Thyroid gland (tissue), 4 donors: ENCODE data around the gene TOP1. TPM values are rescaled to one million over a fixed set of nuclear protein-coding genes. Genes with fewer than 3 reads are reported as not detected.

ENCODE experiments used
- DNase-seq, 2 donors: peaks; one replicate each; pipeline ENCODE4 v3.0.0-alpha.2; 2019
- H3K27ac ChIP-seq, 3 donors: fragments of 200-600 bp; sonication (generic); 1 replicate in 2 of 3; 2 replicates in 1 of 3; pipeline ENCODE4 v1.5.1; 2016 to 2019; ENCODE audit warnings: mild to moderate bottlenecking in 1 of 3, moderate library complexity in 1 of 3
- H3K27me3 ChIP-seq: fragments of 200-600 bp; sonication (generic); one replicate; pipeline ENCODE4 v1.5.1; 2019
- H3K36me3 ChIP-seq, 2 donors: fragments of 200-600 bp; sonication (generic); one replicate each; pipeline ENCODE4 v1.5.1; 2016 to 2019
- H3K4me1 ChIP-seq, 2 donors: fragments of 200-600 bp; sonication (generic); one replicate each; pipeline ENCODE4 v1.5.1; 2017 to 2019
- H3K4me3 ChIP-seq, 3 donors: fragments of 200-600 bp; sonication (generic); replicated peaks in 1 of 3; 1 replicate in 2 of 3; 2 replicates in 1 of 3; pipeline ENCODE4 v1.5.1; 2016; ENCODE audit warnings: mild to moderate bottlenecking in 1 of 3
- H3K9me3 ChIP-seq: fragments of 200-600 bp; sonication (generic); one replicate; pipeline ENCODE4 v1.5.1; 2017
- POLR2A ChIP-seq, 2 donors: fragments of 450-650 bp; IDR thresholded peaks; one replicate each; pipeline ENCODE4 v1.6.1; 2017; ENCODE audit warnings: antibody characterized with exemption in 2 of 2, mild to moderate bottlenecking in 2 of 2, moderate library complexity in 1 of 2
- WGBS, 2 donors: methylation state at CpG; one replicate each; pipeline ENCODE4 v1.1.5; 2017; 5-methylcytosine and 5-hydroxymethylcytosine counted together
- intact Hi-C: fragments of 100-400 bp; cut with DNase I; formaldehyde crosslinking; loops from one replicate; pipeline ENCODE4 v1.15.1; 2023
- total RNA-seq, 4 donors: library from RNA; depleted of rRNA; stranded (reverse); fragments of >200 nt; gene quantifications; one replicate each; pipeline ENCODE4 v1.2.3, GENCODE V29; 2016
- TF ChIP-seq, protein P1 (sequence below), 6 experiments: fragments of 200-600 bp in 3 of 6; fragments of 450-650 bp in 3 of 6; sonication (generic) in 3 of 6; IDR thresholded peaks; one replicate each; pipeline ENCODE4 v1.5.1; 2016 to 2019; ENCODE audit warnings: antibody characterized with exemption in 6 of 6, mild to moderate bottlenecking in 2 of 6, inconsistent platforms in 1 of 6, moderate library complexity in 1 of 6

Gene TOP1
- total RNA-seq, 4 donors from 2014 or later: 31.3 to 46.3 (median 41.4) TPM

GRCh38 chr20:41140226-41141133 is 111.9 kb downstream of the TOP1 start:
- Histone ChIP-seq H3K4me1 (peaks cover 66 to 74% of the 10 kb centered on the region in 2 donors), H3K4me3 (peak overlapping the region in 1 of 3 donors; percentile 93), H3K9me3 (no peaks in the 10 kb centered on the region), H3K36me3 (no peaks in the 10 kb centered on the region), H3K27me3 (no peaks in the 10 kb centered on the region), H3K27ac (peak overlapping the region; percentile 74 to 98 (median 96))
- WGBS, 2 donors: 53 to 62% methylated on average over 10 of the region's 10 CpGs
- peak; percentile 34 to 38 for DNase-seq
- intact Hi-C loops: loop anchor here (10.0 kb wide), 1 partner anchor 194 kb away; no protein-coding TSS in a partner anchor
- TF ChIP-seq, protein P1, sequence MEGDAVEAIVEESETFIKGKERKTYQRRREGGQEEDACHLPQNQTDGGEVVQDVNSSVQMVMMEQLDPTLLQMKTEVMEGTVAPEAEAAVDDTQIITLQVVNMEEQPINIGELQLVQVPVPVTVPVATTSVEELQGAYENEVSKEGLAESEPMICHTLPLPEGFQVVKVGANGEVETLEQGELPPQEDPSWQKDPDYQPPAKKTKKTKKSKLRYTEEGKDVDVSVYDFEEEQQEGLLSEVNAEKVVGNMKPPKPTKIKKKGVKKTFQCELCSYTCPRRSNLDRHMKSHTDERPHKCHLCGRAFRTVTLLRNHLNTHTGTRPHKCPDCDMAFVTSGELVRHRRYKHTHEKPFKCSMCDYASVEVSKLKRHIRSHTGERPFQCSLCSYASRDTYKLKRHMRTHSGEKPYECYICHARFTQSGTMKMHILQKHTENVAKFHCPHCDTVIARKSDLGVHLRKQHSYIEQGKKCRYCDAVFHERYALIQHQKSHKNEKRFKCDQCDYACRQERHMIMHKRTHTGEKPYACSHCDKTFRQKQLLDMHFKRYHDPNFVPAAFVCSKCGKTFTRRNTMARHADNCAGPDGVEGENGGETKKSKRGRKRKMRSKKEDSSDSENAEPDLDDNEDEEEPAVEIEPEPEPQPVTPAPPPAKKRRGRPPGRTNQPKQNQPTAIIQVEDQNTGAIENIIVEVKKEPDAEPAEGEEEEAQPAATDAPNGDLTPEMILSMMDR (IDR thresholded peaks at IDR 0.05): no peak
- TF ChIP-seq POLR2A (IDR thresholded peaks at IDR 0.05): no peak

DNA sequence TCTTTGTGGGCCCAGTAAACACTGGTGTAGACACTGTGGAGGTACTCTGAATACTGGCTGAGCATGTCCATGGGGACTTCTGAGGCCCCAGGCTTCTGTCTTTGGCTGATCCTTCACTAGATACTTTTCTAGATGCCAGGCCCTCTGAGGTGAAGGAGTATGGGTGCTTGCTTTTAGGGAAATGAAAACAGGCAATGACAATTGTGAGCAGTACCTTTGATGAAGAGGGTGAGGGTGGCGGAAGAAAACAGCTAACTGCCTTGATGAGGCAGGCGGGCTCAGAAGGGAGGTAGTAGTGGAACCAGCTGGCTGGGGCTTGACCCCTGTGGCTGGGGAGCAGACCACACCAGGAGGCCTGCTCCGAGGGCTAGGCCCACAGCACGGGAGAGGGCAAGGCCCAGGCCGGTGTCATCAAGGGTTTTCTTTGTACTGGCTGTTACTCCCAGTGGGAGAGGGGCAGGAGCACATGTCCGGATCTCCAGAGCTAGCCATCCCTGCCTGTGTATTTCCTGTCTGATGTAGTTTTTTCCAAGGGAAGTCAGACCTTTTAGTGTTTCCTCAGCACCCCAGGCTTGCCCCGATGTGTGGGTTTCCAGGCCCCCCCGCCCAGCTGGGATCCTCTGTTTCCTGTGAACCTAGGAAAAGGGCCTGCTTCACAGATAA is 112.7 kb downstream of the TOP1 start:
- Histone ChIP-seq H3K27ac (peak overlapping the region; percentile 74 to 98 (median 96)), H3K27me3 (no peaks in the 10 kb centered on the region), H3K4me3 (no peak overlapping the region), H3K4me1 (peaks cover 71 to 78% of the 10 kb centered on the region in 2 donors), H3K36me3 (no peaks in the 10 kb centered on the region), H3K9me3 (no peaks in the 10 kb centered on the region)
- 62 to 64% methylated on average over 7 to 8 of the region's 8 CpGs for WGBS, 2 donors
- DNase-seq: peak; percentile 33 to 42
- intact Hi-C loops: loop anchor here (10.0 kb wide), 1 partner anchor 194 kb away; no protein-coding TSS in a partner anchor
- TF ChIP-seq, protein P1 (IDR thresholded peaks at IDR 0.05): no peak
- no peak for TF ChIP-seq POLR2A (IDR thresholded peaks at IDR 0.05)

DNA sequence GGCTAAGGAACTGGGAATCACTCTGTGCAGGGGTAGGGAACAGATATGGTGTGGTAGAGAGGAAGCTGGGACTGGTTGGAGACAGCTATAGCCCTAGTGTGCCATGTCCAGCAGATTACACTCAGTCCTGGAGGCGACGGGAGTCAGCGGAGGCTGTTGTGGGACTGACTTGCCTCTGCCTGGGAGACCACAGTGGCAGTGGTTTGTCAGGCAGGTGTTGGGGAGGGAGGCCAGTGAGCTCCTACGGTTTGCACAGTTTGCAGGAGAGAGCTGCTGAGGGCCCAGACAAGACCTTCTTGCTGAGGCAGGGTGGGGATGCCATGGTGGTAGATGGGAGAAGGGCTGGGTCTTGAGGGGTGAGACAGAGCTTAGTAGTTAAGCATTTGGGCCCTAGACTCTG is 113.6 kb downstream of the TOP1 start:
- Histone ChIP-seq H3K4me3 (no peak overlapping the region), H3K4me1 (peaks cover 76 to 85% of the 10 kb centered on the region in 2 donors), H3K36me3 (no peaks in the 10 kb centered on the region), H3K27ac (peak overlapping the region; percentile 74 to 98 (median 96)), H3K9me3 (no peaks in the 10 kb centered on the region), H3K27me3 (no peaks in the 10 kb centered on the region)
- DNase-seq: no peak
- no peak for TF ChIP-seq POLR2A (IDR thresholded peaks at IDR 0.05)
- TF ChIP-seq, protein P1 (IDR thresholded peaks at IDR 0.05): no peak
- 77 to 85% methylated on average over 4 of the region's 4 CpGs for WGBS, 2 donors
- intact Hi-C loops: loop anchor here (10.0 kb wide), 1 partner anchor 193 kb away; no protein-coding TSS in a partner anchor

DNA sequence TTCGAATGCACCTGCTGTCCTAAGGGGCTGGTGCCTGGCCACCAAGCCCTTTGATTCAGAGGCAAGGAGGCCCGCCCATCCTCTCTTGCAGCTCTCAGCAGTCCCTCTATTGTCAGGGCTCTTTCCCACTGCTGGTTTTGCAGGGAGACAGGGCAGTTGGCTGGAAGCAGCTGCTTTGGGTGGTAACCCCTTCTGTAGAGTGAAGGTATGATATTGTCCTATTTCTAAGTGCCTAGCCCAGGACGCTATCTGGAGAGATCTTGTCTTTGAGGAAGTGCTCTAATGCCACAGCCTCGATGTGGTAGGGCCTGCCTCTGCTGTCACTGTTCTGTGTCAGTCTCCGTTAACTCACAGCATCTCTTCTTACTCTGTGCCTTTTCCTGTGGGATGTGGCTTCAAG is 114.3 kb downstream of the TOP1 start:
- no peak for DNase-seq
- no peak for TF ChIP-seq POLR2A (IDR thresholded peaks at IDR 0.05)
- TF ChIP-seq, protein P1 (IDR thresholded peaks at IDR 0.05): no peak
- no peaks in the 10 kb centered on the region for H3K9me3 ChIP-seq
- no peaks in the 10 kb centered on the region for H3K36me3 ChIP-seq
- peak overlapping the region; percentile 74 to 98 (median 96) for H3K27ac ChIP-seq
- intact Hi-C loops: loop anchor here (10.0 kb wide), 1 partner anchor 192 kb away; no protein-coding TSS in a partner anchor
- WGBS, 2 donors: 56 to 71% methylated on average over 5 of the region's 5 CpGs
- no peak overlapping the region for H3K4me3 ChIP-seq
- H3K4me1 ChIP-seq: peaks cover 82 to 92% of the 10 kb centered on the region in 2 donors
- H3K27me3 ChIP-seq: no peaks in the 10 kb centered on the region
